ENCODE results near the gene CUX1.

DNA sequence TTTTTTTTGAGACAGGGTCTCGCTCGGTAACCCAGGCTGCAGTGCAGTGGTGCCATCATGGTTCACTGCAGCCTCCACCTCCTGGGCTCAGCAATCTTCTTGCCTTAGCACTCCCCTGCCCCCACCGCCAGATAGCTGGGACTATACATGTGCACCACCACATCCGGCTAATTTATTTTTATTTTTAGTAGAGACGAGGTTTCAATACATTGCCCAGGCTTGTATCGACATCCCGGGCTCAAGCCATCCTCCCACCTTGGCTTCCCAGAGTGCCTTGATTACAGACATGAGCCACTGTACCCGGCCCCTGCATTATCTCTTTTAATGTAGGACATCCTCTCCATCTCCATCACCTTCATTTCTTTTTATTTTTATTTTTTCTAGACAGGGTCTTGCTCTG lies 213.3 kb downstream of the CUX1 start:
- TF ChIP-seq CTCF (IDR thresholded peaks at IDR 0.05) = no peak
- no peak for TF ChIP-seq POLR2A (IDR thresholded peaks at IDR 0.05)

Data from esophagus squamous epithelium (tissue), 4 donors.